ENCODE results near the gene SIX1.

The SIX1 gene

DNA sequence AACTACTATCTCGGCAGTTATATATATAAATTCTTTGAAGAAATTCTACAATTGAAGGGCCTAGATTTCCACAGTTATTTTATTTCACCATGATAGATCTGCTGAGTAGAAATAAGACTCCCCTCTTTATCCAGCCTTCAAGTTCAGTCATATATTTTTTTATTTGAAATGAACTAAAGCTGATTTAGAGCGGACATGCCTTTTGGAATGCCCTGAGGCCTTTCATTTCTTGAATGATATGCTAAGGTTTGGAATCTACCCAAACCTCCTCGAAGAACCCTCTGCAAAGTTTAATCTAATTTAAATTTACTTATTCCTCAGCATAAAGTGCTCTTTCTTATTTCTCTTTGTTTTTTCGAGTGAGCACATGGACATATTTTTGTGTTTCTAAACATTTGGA lies 15.1 kb downstream of the SIX1 start:
- Histone ChIP-seq H2AFZ (ENCODE audit: low read depth, low read length, severe bottlenecking) (no peak overlapping the region), H3K79me2 (ENCODE audit: insufficient read depth, low read length) (no peaks in the 10 kb centered on the region), H3K4me2 (ENCODE audit: low read depth, low read length, poor library complexity, severe bottlenecking) (no peak overlapping the region), H3F3A (ENCODE audit: insufficient read depth) (no peaks in the 10 kb centered on the region), H3K27ac (ENCODE audit: low read depth, low read length) (no peak overlapping the region), H3K27me3 (ENCODE audit: low read length) (no peaks in the 10 kb centered on the region), H4K20me1 (ENCODE audit: low read depth, low read length) (no peaks in the 10 kb centered on the region), H3K9me3 (ENCODE audit: insufficient read depth, low read length) (no peaks in the 10 kb centered on the region), H3K9ac (ENCODE audit: low read length) (no peak overlapping the region), H3K4me3 (ENCODE audit: insufficient read depth, low read length, poor library complexity, severe bottlenecking) (no peak overlapping the region), H3K9me2 (replicated peaks; ENCODE audit: insufficient read depth, low read length) (no peaks in the 10 kb centered on the region), H3K36me3 (ENCODE audit: low read length) (no peaks in the 10 kb centered on the region)
- no peak for TF ChIP-seq EZH2phosphoT487 (conservative IDR thresholded peaks at IDR 0.05; ENCODE audit: low read length)
- TF ChIP-seq, protein P1, sequence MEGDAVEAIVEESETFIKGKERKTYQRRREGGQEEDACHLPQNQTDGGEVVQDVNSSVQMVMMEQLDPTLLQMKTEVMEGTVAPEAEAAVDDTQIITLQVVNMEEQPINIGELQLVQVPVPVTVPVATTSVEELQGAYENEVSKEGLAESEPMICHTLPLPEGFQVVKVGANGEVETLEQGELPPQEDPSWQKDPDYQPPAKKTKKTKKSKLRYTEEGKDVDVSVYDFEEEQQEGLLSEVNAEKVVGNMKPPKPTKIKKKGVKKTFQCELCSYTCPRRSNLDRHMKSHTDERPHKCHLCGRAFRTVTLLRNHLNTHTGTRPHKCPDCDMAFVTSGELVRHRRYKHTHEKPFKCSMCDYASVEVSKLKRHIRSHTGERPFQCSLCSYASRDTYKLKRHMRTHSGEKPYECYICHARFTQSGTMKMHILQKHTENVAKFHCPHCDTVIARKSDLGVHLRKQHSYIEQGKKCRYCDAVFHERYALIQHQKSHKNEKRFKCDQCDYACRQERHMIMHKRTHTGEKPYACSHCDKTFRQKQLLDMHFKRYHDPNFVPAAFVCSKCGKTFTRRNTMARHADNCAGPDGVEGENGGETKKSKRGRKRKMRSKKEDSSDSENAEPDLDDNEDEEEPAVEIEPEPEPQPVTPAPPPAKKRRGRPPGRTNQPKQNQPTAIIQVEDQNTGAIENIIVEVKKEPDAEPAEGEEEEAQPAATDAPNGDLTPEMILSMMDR (IDR thresholded peaks at IDR 0.05; ENCODE audit: insufficient read depth, low read length, poor library complexity, severe bottlenecking), result no peak

DNA sequence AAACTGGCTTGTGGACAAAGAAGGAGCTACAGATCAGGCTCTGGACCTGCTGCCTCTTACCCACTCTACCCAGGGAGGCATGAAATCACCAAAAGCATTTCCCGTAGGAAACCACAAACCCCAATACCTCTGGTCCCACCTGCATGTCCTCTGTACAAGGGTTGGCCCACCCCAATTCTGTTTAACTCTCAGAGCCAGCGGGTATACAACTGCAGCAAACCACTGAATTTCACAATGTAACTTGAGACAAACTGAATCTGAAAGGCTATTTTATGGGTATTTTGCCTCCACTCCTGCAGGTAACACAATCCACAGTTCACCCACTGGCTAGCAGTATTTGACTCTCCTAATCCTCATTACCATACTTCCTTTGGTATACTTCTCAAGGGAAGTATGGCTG lies 16.5 kb downstream of the SIX1 start:
- no peak overlapping the region for H3K9ac ChIP-seq (ENCODE audit: low read length)
- H4K20me1 ChIP-seq (ENCODE audit: low read depth, low read length), result no peaks in the 10 kb centered on the region
- H3K4me2 ChIP-seq (ENCODE audit: low read depth, low read length, poor library complexity, severe bottlenecking), result no peak overlapping the region
- no peak overlapping the region for H3K27ac ChIP-seq (ENCODE audit: low read depth, low read length)
- H3K36me3 ChIP-seq (ENCODE audit: low read length), result no peaks in the 10 kb centered on the region
- H3K79me2 ChIP-seq (ENCODE audit: insufficient read depth, low read length), result no peaks in the 10 kb centered on the region
- H3K9me3 ChIP-seq (ENCODE audit: insufficient read depth, low read length), result no peaks in the 10 kb centered on the region
- no peaks in the 10 kb centered on the region for H3K27me3 ChIP-seq (ENCODE audit: low read length)
- no peaks in the 10 kb centered on the region for H3F3A ChIP-seq (ENCODE audit: insufficient read depth)
- no peaks in the 10 kb centered on the region for H3K9me2 ChIP-seq (replicated peaks; ENCODE audit: insufficient read depth, low read length)
- no peak for TF ChIP-seq EZH2phosphoT487 (conservative IDR thresholded peaks at IDR 0.05; ENCODE audit: low read length)
- TF ChIP-seq, protein P1 (IDR thresholded peaks at IDR 0.05; ENCODE audit: insufficient read depth, low read length, poor library complexity, severe bottlenecking), result no peak
- H2AFZ ChIP-seq (ENCODE audit: low read depth, low read length, severe bottlenecking), result no peak overlapping the region
- H3K4me3 ChIP-seq (ENCODE audit: insufficient read depth, low read length, poor library complexity, severe bottlenecking), result no peak overlapping the region

DNA sequence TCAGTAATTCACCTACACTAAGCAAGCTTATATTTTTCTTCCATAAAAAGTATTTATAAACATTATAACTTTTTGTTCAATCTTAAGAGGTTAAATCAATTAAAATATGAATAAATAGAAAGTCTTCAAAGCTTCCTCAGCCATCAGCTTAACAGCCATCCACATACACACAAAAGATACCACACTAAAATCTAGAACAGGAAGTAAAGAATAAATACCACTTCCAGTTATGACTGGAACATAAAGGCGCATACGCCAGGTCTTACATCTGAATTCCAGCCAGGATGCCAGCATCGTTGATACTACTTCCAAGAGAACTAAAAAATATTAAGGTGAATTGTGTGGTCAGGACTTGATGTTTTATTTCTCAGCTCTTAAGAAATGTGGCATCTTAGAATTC lies 17.0 kb downstream of the SIX1 start:
- H3K4me3 ChIP-seq (ENCODE audit: insufficient read depth, low read length, poor library complexity, severe bottlenecking), result no peak overlapping the region
- H3K9ac ChIP-seq (ENCODE audit: low read length), result no peak overlapping the region
- no peaks in the 10 kb centered on the region for H3K27me3 ChIP-seq (ENCODE audit: low read length)
- H3K4me2 ChIP-seq (ENCODE audit: low read depth, low read length, poor library complexity, severe bottlenecking), result no peak overlapping the region
- H3F3A ChIP-seq (ENCODE audit: insufficient read depth), result no peaks in the 10 kb centered on the region
- TF ChIP-seq, protein P1 (IDR thresholded peaks at IDR 0.05; ENCODE audit: insufficient read depth, low read length, poor library complexity, severe bottlenecking), result no peak
- TF ChIP-seq EZH2phosphoT487 (conservative IDR thresholded peaks at IDR 0.05; ENCODE audit: low read length), result no peak
- no peaks in the 10 kb centered on the region for H3K36me3 ChIP-seq (ENCODE audit: low read length)
- H2AFZ ChIP-seq (ENCODE audit: low read depth, low read length, severe bottlenecking), result no peak overlapping the region
- H3K79me2 ChIP-seq (ENCODE audit: insufficient read depth, low read length), result no peaks in the 10 kb centered on the region
- no peaks in the 10 kb centered on the region for H4K20me1 ChIP-seq (ENCODE audit: low read depth, low read length)
- no peaks in the 10 kb centered on the region for H3K9me2 ChIP-seq (replicated peaks; ENCODE audit: insufficient read depth, low read length)
- H3K27ac ChIP-seq (ENCODE audit: low read depth, low read length), result no peak overlapping the region
- no peaks in the 10 kb centered on the region for H3K9me3 ChIP-seq (ENCODE audit: insufficient read depth, low read length)

Measured in SU-DHL-6 (cell line).